Fibroblast of lung (primary cell): ENCODE data around the gene PRKCH. TPM values are rescaled to one million over a fixed set of nuclear protein-coding genes. Genes with fewer than 3 reads are reported as not detected.

Experiments used
- DNase-seq, 2 donors: peaks; one replicate each; pipeline versions ENCODE4 v3.0.0 to v3.0.0-alpha.2; 2010; ENCODE audit warnings: low read depth in 2 of 2
- H2AFZ ChIP-seq: 2 replicates; pipeline ENCODE4 v1.5.1; 2012; ENCODE audit warnings: low read length, control low read depth, inconsistent platforms
- H3K27ac ChIP-seq: 2 replicates; pipeline ENCODE4 v1.5.1; 2011; ENCODE audit warnings: low read length, control low read depth; ENCODE audit not compliant: insufficient read depth
- H3K27me3 ChIP-seq: 2 replicates; pipeline ENCODE4 v1.5.1; 2011; ENCODE audit warnings: mild to moderate bottlenecking, low read length; ENCODE audit not compliant: control insufficient read depth, insufficient read depth
- H3K36me3 ChIP-seq: 2 replicates; pipeline ENCODE4 v1.5.1; 2011; ENCODE audit warnings: low read length; ENCODE audit not compliant: control insufficient read depth, insufficient read depth
- H3K4me1 ChIP-seq: 2 replicates; pipeline ENCODE4 v1.5.1; 2011; ENCODE audit warnings: low read length; ENCODE audit not compliant: control insufficient read depth, insufficient read depth; ENCODE audit errors: extremely low read depth
- H3K4me2 ChIP-seq: 2 replicates; pipeline ENCODE4 v1.5.1; 2011; ENCODE audit warnings: low read length, control low read depth; ENCODE audit not compliant: insufficient read depth; ENCODE audit errors: extremely low read depth
- H3K4me3 ChIP-seq, 4 experiments: fragments of 200-600 bp in 1 of 4; sonication (generic) in 1 of 4; replicated peaks in 1 of 4; 2 replicates each; pipeline ENCODE4 v1.5.1; 2011 to 2016; ENCODE audit warnings: low read length in 4 of 4, low read depth in 3 of 4, mild to moderate bottlenecking in 3 of 4, control low read depth in 2 of 4, inconsistent platforms in 1 of 4, mixed read lengths in 1 of 4; ENCODE audit not compliant: insufficient read depth in 1 of 4; ENCODE audit errors: control extremely low read depth in 1 of 4
- H3K79me2 ChIP-seq: 2 replicates; pipeline ENCODE4 v1.5.1; 2012; ENCODE audit warnings: mild to moderate bottlenecking, low read length, inconsistent platforms; ENCODE audit not compliant: control insufficient read depth, insufficient read depth
- H3K9ac ChIP-seq: 2 replicates; pipeline ENCODE4 v1.5.1; 2011; ENCODE audit warnings: mild to moderate bottlenecking, low read length, control low read depth; ENCODE audit not compliant: insufficient read depth
- H3K9me3 ChIP-seq: 2 replicates; pipeline ENCODE4 v1.5.1; 2012; ENCODE audit warnings: low read depth, low read length; ENCODE audit not compliant: control insufficient read depth, insufficient read depth
- H4K20me1 ChIP-seq: 2 replicates; pipeline ENCODE4 v1.5.1; 2011; ENCODE audit warnings: low read length; ENCODE audit not compliant: control insufficient read depth, insufficient read depth; ENCODE audit errors: extremely low read depth
- EZH2 ChIP-seq: IDR thresholded peaks from 2 replicates; pipeline ENCODE4 v1.5.1; 2012; ENCODE audit warnings: low read length, control low read depth, mild to moderate bottlenecking; ENCODE audit errors: missing control alignments
- polyA plus RNA-seq, 2 donors: library from polyadenylated mRNA; depleted of rRNA in 1 of 2; stranded (reverse) in 1 of 2; unstranded in 1 of 2; fragments of >200 nt; gene quantifications; 2 replicates each; pipeline ENCODE4 v1.2.1, GENCODE V29; 2011 to 2012; ENCODE audit warnings: missing spikeins in 1 of 2
- total RNA-seq: library from RNA; depleted of rRNA; stranded (reverse); fragments of >200 nt; gene quantifications from 2 replicates; pipeline ENCODE4 v1.2.1, GENCODE V29; 2014
- TF ChIP-seq, protein P1 (sequence below), 2 donors: IDR thresholded peaks in 1 of 2; conservative IDR thresholded peaks in 1 of 2; 1 replicate in 1 of 2; 2 replicates in 1 of 2; pipeline ENCODE4 v1.5.1; 2011 to 2012; ENCODE audit warnings: low read length in 2 of 2, control low read depth in 1 of 2, inconsistent platforms in 1 of 2, low read depth in 1 of 2, mild to moderate bottlenecking in 1 of 2

PRKCH gene
- total and polyA plus RNA-seq, 2 donors (not counting 1 experiment from before 2014, with no cell fraction given): 2.9 to 5.4 TPM

DNA sequence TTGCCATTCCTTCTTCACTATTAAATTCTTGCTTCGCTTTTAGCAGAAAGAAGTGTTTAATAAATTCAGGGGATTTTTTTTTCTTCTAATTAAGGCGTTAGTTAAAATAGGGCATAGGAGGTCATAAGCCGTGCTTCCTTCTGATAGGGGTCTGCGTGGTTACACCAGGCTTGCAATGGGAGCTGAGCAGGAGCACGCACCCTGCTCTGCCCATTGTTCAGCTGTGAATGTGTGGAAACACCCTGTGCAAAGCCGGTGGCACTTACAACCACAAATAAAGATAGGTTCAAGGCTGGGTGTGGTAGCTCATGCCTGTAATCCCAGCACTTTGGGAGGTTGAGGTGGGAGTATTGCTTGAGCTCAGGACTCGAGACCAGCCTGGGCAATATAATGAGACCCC is 162.1 kb downstream of the PRKCH start:
- no peak for DNase-seq
- no peaks in the 10 kb centered on the region for H3K9me3 ChIP-seq
- TF ChIP-seq, protein P1, sequence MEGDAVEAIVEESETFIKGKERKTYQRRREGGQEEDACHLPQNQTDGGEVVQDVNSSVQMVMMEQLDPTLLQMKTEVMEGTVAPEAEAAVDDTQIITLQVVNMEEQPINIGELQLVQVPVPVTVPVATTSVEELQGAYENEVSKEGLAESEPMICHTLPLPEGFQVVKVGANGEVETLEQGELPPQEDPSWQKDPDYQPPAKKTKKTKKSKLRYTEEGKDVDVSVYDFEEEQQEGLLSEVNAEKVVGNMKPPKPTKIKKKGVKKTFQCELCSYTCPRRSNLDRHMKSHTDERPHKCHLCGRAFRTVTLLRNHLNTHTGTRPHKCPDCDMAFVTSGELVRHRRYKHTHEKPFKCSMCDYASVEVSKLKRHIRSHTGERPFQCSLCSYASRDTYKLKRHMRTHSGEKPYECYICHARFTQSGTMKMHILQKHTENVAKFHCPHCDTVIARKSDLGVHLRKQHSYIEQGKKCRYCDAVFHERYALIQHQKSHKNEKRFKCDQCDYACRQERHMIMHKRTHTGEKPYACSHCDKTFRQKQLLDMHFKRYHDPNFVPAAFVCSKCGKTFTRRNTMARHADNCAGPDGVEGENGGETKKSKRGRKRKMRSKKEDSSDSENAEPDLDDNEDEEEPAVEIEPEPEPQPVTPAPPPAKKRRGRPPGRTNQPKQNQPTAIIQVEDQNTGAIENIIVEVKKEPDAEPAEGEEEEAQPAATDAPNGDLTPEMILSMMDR (conservative IDR thresholded peaks at IDR 0.05 in 1 of 2, IDR thresholded peaks at IDR 0.05 in 1 of 2; ENCODE audit: low read depth in 1 of 2, low read length in 2 of 2): no peak
- TF ChIP-seq EZH2: no peak
- no peaks in the 10 kb centered on the region for H4K20me1 ChIP-seq
- no peak overlapping the region for H3K27ac ChIP-seq
- no peak overlapping the region for H3K4me2 ChIP-seq
- H3K9ac ChIP-seq: no peak overlapping the region
- no peaks in the 10 kb centered on the region for H3K36me3 ChIP-seq
- H3K4me1 ChIP-seq: peaks cover 7% of the 10 kb centered on the region
- H2AFZ ChIP-seq: no peak overlapping the region
- H3K79me2 ChIP-seq: no peaks in the 10 kb centered on the region
- no peaks in the 10 kb centered on the region for H3K27me3 ChIP-seq
- no peak overlapping the region for H3K4me3 ChIP-seq

DNA sequence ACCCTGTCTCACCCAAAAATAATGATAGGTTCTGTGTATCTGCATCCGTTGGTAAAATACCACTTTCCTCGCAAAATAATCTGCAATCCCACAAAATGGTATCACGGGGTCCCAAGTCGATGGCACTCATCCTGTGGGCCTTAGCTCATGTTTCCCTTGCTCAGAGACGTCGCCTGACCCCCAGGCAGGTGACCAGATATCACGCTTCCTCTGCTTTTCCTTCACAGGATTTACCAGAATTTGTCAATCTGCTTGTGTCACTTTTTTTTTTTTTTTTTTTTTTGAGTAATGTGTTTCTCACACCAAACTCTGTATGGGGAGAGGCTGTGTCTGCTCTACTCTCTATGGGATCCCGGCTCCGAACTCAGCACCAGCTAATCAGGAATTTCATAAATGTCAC is 162.7 kb downstream of the PRKCH start:
- no peaks in the 10 kb centered on the region for H3K9me3 ChIP-seq
- no peak overlapping the region for H3K9ac ChIP-seq
- no peak overlapping the region for H3K4me3 ChIP-seq
- no peaks in the 10 kb centered on the region for H3K27me3 ChIP-seq
- H4K20me1 ChIP-seq: no peaks in the 10 kb centered on the region
- DNase-seq: no peak
- TF ChIP-seq EZH2: no peak
- TF ChIP-seq, protein P1 (conservative IDR thresholded peaks at IDR 0.05 in 1 of 2, IDR thresholded peaks at IDR 0.05 in 1 of 2; ENCODE audit: low read depth in 1 of 2, low read length in 2 of 2): no peak
- H3K4me2 ChIP-seq: no peak overlapping the region
- peaks cover 7% of the 10 kb centered on the region for H3K4me1 ChIP-seq
- no peak overlapping the region for H3K27ac ChIP-seq
- H3K79me2 ChIP-seq: no peaks in the 10 kb centered on the region
- no peak overlapping the region for H2AFZ ChIP-seq
- H3K36me3 ChIP-seq: no peaks in the 10 kb centered on the region

DNA sequence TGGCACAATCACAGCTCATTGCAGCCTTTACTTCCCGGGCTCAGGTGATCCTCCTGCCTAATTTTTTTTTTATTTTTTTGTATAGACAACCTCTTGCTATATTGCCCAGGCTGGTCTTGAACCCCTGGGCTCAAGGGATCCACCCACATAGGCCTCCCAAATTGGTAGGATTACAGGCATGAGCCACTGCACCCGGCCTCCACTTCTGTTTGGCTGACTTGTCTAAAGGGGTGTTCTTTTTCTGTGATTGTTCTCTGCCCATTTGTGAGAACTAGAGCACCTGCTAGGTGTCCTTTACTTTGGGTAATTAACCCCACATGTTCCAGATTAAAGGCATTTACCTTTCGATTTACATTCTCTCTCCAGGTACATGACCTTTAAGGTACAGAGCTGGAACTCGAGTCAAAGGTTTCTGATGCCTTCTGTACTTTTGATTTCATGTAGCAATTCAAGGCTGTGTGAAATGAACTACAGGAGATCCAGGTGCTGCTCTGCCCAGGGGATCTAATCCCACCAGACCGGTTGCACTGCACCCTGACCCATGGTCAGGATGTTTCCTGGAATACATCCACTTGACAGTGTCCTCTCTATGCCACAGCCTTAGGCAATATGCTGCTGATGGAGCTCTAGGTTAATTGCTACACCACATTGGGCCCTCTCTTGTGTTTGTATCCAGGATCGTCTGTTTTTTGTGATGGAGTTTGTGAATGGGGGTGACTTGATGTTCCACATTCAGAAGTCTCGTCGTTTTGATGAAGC is 163.6 kb downstream of the PRKCH start:
- Histone ChIP-seq H3K9me3 (no peaks in the 10 kb centered on the region), H2AFZ (no peak overlapping the region), H3K4me3 (no peak overlapping the region), H3K4me2 (no peak overlapping the region), H3K9ac (no peak overlapping the region), H4K20me1 (no peaks in the 10 kb centered on the region), H3K79me2 (no peaks in the 10 kb centered on the region), H3K27ac (no peak overlapping the region), H3K27me3 (no peaks in the 10 kb centered on the region), H3K36me3 (no peaks in the 10 kb centered on the region), H3K4me1 (peaks cover 12% of the 10 kb centered on the region)
- TF ChIP-seq, protein P1 (conservative IDR thresholded peaks at IDR 0.05 in 1 of 2, IDR thresholded peaks at IDR 0.05 in 1 of 2; ENCODE audit: low read depth in 1 of 2, low read length in 2 of 2): no peak
- TF ChIP-seq EZH2: no peak
- no peak for DNase-seq
